ENCODE data around the gene CHD6.

DNA sequence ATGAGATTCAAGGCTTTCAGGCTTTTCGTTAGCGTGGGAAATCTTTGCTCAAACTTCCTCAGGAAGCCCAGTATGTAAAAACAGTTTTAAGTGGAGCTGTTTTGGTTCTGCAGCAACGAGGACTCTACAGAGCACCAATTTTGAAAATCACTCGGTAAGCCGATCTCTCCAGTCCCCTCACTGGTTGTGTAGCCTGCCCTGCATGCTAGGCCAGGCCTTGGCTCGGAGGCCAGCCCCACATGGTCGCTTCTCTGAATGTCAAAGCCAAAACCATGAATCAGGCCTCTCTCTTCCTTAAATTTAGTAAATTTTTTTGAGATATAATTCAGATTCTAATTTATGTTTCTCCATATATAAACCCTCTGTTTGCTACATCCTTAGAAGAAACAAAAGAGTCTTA lies 108.0 kb downstream of the CHD6 start:
- TF ChIP-seq, protein P1, sequence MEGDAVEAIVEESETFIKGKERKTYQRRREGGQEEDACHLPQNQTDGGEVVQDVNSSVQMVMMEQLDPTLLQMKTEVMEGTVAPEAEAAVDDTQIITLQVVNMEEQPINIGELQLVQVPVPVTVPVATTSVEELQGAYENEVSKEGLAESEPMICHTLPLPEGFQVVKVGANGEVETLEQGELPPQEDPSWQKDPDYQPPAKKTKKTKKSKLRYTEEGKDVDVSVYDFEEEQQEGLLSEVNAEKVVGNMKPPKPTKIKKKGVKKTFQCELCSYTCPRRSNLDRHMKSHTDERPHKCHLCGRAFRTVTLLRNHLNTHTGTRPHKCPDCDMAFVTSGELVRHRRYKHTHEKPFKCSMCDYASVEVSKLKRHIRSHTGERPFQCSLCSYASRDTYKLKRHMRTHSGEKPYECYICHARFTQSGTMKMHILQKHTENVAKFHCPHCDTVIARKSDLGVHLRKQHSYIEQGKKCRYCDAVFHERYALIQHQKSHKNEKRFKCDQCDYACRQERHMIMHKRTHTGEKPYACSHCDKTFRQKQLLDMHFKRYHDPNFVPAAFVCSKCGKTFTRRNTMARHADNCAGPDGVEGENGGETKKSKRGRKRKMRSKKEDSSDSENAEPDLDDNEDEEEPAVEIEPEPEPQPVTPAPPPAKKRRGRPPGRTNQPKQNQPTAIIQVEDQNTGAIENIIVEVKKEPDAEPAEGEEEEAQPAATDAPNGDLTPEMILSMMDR (conservative IDR thresholded peaks at IDR 0.05 in 1 of 2, IDR thresholded peaks at IDR 0.05 in 1 of 2; ENCODE audit: extremely low read depth in 1 of 2, insufficient read depth in 1 of 2, low read depth in 1 of 2, low read length in 2 of 2), result no peak
- TF ChIP-seq EZH2 (IDR thresholded peaks at IDR 0.05; ENCODE audit: borderline replicate concordance, low read length), result no peak

Measured in mammary epithelial cell (primary cell).